Stomach (tissue), 19 donors: ENCODE results near the gene EEF2. TPM values are rescaled to one million over a fixed set of nuclear protein-coding genes. Genes with fewer than 3 reads are reported as not detected.

Experiments
- DNase-seq, 2 donors: peaks; one replicate each; pipeline versions ENCODE4 v3.0.0 to v3.0.0-alpha.2; 2013 to 2019
- H3K27ac ChIP-seq, 5 donors: fragments of 200-600 bp in 4 of 5; sonication (generic) in 4 of 5; one replicate each; pipeline ENCODE4 v1.5.1; 2013 to 2019; ENCODE audit warnings: mild to moderate bottlenecking in 1 of 5, moderate library complexity in 1 of 5
- H3K27me3 ChIP-seq, 3 donors: fragments of 200-600 bp; sonication (generic); one replicate each; pipeline ENCODE4 v1.5.1; 2017 to 2019; ENCODE audit warnings: mixed run types in 1 of 3
- H3K36me3 ChIP-seq, 4 donors: fragments of 200-600 bp; sonication (generic); 1 replicate in 3 of 4; 2 replicates in 1 of 4; pipeline ENCODE4 v1.5.1; 2016 to 2019
- H3K4me1 ChIP-seq, 4 donors: fragments of 200-600 bp; sonication (generic); one replicate each; pipeline ENCODE4 v1.5.1; 2016 to 2019
- H3K4me3 ChIP-seq, 4 donors: fragments of 200-600 bp; sonication (generic) in 3 of 4; one replicate each; pipeline ENCODE4 v1.5.1; 2016 to 2019; ENCODE audit warnings: mild to moderate bottlenecking in 1 of 4
- H3K9me3 ChIP-seq, 4 donors: fragments of 200-600 bp; sonication (generic); one replicate each; pipeline ENCODE4 v1.5.1; 2016 to 2019
- EP300 ChIP-seq: sonication (generic); formaldehyde crosslinking; IDR thresholded peaks from one replicate; pipeline ENCODE4 v1.6.1; 2017; ENCODE audit warnings: antibody characterized with exemption
- POLR2A ChIP-seq, 4 donors: fragments of 450-650 bp; IDR thresholded peaks; one replicate each; pipeline ENCODE4 v1.6.1; 2016; ENCODE audit warnings: antibody characterized with exemption in 4 of 4, control low read depth in 2 of 4, mild to moderate bottlenecking in 1 of 4, moderate library complexity in 1 of 4
- POLR2AphosphoS5 ChIP-seq, 3 donors: sonication (generic); formaldehyde crosslinking; IDR thresholded peaks; one replicate each; pipeline ENCODE4 v1.6.1; 2016; ENCODE audit warnings: antibody characterized with exemption in 3 of 3
- WGBS, 5 donors: extraction: QIAGEN DNeasy Blood & Tissue Kit in 3 of 5; methylation state at CpG; one replicate each; pipeline versions ENCODE4 v1.1.5 to v1.1.7; 2013 to 2018; 5-methylcytosine and 5-hydroxymethylcytosine counted together
- intact Hi-C: fragments of 100-400 bp; cut with DNase I; formaldehyde crosslinking; loops from one replicate; pipeline ENCODE4 v1.15.1; 2023; ENCODE audit warnings: low total_unique reads
- long read RNA-seq, 10 donors: transcript quantifications; one replicate each; lab custom pipeline, GENCODE V29; 2026
- polyA plus RNA-seq, 3 donors: library from polyadenylated mRNA; stranded (reverse); fragments of 200-250 nt; gene quantifications; one replicate each; pipeline ENCODE4 v1.2.3, GENCODE V29; 2013
- total RNA-seq, 5 donors: library from RNA; depleted of rRNA; stranded (reverse); fragments of >200 nt; gene quantifications; one replicate each; pipeline versions ENCODE4 v1.1.0 to v1.2.3, GENCODE V29; 2014 to 2016
- TF ChIP-seq, protein P1 (sequence below), 7 experiments: fragments of 450-650 bp in 4 of 7; fragments of 200-600 bp in 3 of 7; sonication (generic) in 3 of 7; IDR thresholded peaks; one replicate each; pipeline ENCODE4 v1.5.1; 2016 to 2019; ENCODE audit warnings: antibody characterized with exemption in 7 of 7, control low read depth in 2 of 7, mild to moderate bottlenecking in 1 of 7
- donor health status: healthy with polysubstance abuse.
- donor health status: Bipolar disorder and iron deficiency.
- donor health status: healthy.

Gene EEF2
- total RNA-seq (1,000 to 10,000 TPM in 4 of 5 donors, 100 to 1,000 TPM in 1; 872 to 1,656 (median 1,431) TPM), polyA plus RNA-seq (1,000 to 10,000 TPM in 2 of 3 donors, 100 to 1,000 TPM in 1; 667 to 1,312 (median 1,239) TPM)
- long read RNA-seq, donor 1, transcript EEF2-201 (15 exons, 3,164 nt), result major isoform, 79 of 456 reads
- long read RNA-seq, donor 1, transcript EEF2-202 (2 exons, 580 nt), result minor isoform, 8 of 456 reads
- long read RNA-seq, donor 1, partial matches to known transcripts, result 369 of 456 reads
- long read RNA-seq, donor 1, other reads (novel, unspliced or antisense), result 0 of 456 reads
- long read RNA-seq, donor 2, transcript EEF2-201 (15 exons, 3,164 nt), result major isoform, 172 of 476 reads
- long read RNA-seq, donor 2, transcript EEF2-202 (2 exons, 580 nt), result minor isoform, 6 of 476 reads
- long read RNA-seq, donor 2, partial matches to known transcripts, result 298 of 476 reads
- long read RNA-seq, donor 2, other reads (novel, unspliced or antisense), result 0 of 476 reads
- long read RNA-seq, donor 3, transcript EEF2-201 (15 exons, 3,164 nt), result major isoform, 102 of 473 reads
- long read RNA-seq, donor 3, partial matches to known transcripts, result 369 of 473 reads
- long read RNA-seq, donor 3, other reads (novel, unspliced or antisense), result 0 of 473 reads
- long read RNA-seq, donor 4, transcript EEF2-201 (15 exons, 3,164 nt), result major isoform, 22 of 40 reads
- long read RNA-seq, donor 4, partial matches to known transcripts, result 18 of 40 reads
- long read RNA-seq, donor 4, other reads (novel, unspliced or antisense), result 0 of 40 reads
- long read RNA-seq, donor 5, transcript EEF2-201 (15 exons, 3,164 nt), result major isoform, 136 of 842 reads
- long read RNA-seq, donor 5, transcript EEF2-202 (2 exons, 580 nt), result minor isoform, 13 of 842 reads
- long read RNA-seq, donor 5, partial matches to known transcripts, result 688 of 842 reads
- long read RNA-seq, donor 5, other reads (novel, unspliced or antisense), result 0 of 842 reads
- long read RNA-seq, donor 6, transcript EEF2-201 (15 exons, 3,164 nt), result major isoform, 442 of 1,312 reads
- long read RNA-seq, donor 6, transcript EEF2-202 (2 exons, 580 nt), result minor isoform, 31 of 1,312 reads
- long read RNA-seq, donor 6, partial matches to known transcripts, result 812 of 1,312 reads
- long read RNA-seq, donor 6, other reads (novel, unspliced or antisense), result 25 of 1,312 reads
- long read RNA-seq, donor 7, transcript EEF2-202 (2 exons, 580 nt), result minor isoform, 17 of 1,006 reads
- long read RNA-seq, donor 7, transcript EEF2-201 (15 exons, 3,164 nt), result major isoform, 150 of 1,006 reads
- long read RNA-seq, donor 7, partial matches to known transcripts, result 826 of 1,006 reads
- long read RNA-seq, donor 7, other reads (novel, unspliced or antisense), result 5 of 1,006 reads
- long read RNA-seq, donor 8, transcript EEF2-202 (2 exons, 580 nt), result minor isoform, 5 of 595 reads
- long read RNA-seq, donor 8, transcript EEF2-201 (15 exons, 3,164 nt), result major isoform, 172 of 595 reads
- long read RNA-seq, donor 8, partial matches to known transcripts, result 415 of 595 reads
- long read RNA-seq, donor 8, other reads (novel, unspliced or antisense), result 0 of 595 reads
- long read RNA-seq, donor 9, transcript EEF2-201 (15 exons, 3,164 nt), result major isoform, 35 of 452 reads
- long read RNA-seq, donor 9, partial matches to known transcripts, result 408 of 452 reads
- long read RNA-seq, donor 9, other reads (novel, unspliced or antisense), result 0 of 452 reads
- long read RNA-seq, donor 10, transcript EEF2-202 (2 exons, 580 nt), result minor isoform, 9 of 230 reads
- long read RNA-seq, donor 10, transcript EEF2-201 (15 exons, 3,164 nt), result major isoform, 109 of 230 reads
- long read RNA-seq, donor 10, partial matches to known transcripts, result 106 of 230 reads
- long read RNA-seq, donor 10, other reads (novel, unspliced or antisense), result 5 of 230 reads

GRCh38 chr19:3984908-3985642 lies at the start of gene EEF2:
Gene EEF2, minus strand, starts transcription at chr19:3985463. Its CDS starts 83 bp downstream, at chr19:3985380.
- peak; percentile 93 to 97 for DNase-seq
- 0 to 1% (median 0%) methylated on average over 43 to 80 of the region's 80 CpGs for WGBS, 5 donors
- peaks cover 43 to 44% (median 43%) of the 10 kb centered on the region in 4 donors for H3K36me3 ChIP-seq
- H3K4me1 ChIP-seq, result peaks cover 35 to 78% (median 56%) of the 10 kb centered on the region in 4 donors
- peak within 1 kb of the TSS; percentile 67 to 100 (median 83) for H3K4me3 ChIP-seq
- no peaks in the 10 kb centered on the region for H3K27me3 ChIP-seq
- peak within 1 kb of the TSS; percentile 91 to 99 (median 96) for H3K27ac ChIP-seq
- TF ChIP-seq, protein P1, sequence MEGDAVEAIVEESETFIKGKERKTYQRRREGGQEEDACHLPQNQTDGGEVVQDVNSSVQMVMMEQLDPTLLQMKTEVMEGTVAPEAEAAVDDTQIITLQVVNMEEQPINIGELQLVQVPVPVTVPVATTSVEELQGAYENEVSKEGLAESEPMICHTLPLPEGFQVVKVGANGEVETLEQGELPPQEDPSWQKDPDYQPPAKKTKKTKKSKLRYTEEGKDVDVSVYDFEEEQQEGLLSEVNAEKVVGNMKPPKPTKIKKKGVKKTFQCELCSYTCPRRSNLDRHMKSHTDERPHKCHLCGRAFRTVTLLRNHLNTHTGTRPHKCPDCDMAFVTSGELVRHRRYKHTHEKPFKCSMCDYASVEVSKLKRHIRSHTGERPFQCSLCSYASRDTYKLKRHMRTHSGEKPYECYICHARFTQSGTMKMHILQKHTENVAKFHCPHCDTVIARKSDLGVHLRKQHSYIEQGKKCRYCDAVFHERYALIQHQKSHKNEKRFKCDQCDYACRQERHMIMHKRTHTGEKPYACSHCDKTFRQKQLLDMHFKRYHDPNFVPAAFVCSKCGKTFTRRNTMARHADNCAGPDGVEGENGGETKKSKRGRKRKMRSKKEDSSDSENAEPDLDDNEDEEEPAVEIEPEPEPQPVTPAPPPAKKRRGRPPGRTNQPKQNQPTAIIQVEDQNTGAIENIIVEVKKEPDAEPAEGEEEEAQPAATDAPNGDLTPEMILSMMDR (IDR thresholded peaks at IDR 0.05), result no peak
- no peak for TF ChIP-seq EP300
- TF ChIP-seq POLR2AphosphoS5 (IDR thresholded peaks at IDR 0.05), result peak; percentile 100
- TF ChIP-seq POLR2A (IDR thresholded peaks at IDR 0.05), result peak in 2 of 4 donors; percentile 98 to 99
- no peaks in the 10 kb centered on the region for H3K9me3 ChIP-seq
- intact Hi-C loops, result loop anchor here (10.0 kb wide), 1 partner anchor 200 kb away; the partner anchor contains the start of genes ANKRD24 and SIRT6

DNA sequence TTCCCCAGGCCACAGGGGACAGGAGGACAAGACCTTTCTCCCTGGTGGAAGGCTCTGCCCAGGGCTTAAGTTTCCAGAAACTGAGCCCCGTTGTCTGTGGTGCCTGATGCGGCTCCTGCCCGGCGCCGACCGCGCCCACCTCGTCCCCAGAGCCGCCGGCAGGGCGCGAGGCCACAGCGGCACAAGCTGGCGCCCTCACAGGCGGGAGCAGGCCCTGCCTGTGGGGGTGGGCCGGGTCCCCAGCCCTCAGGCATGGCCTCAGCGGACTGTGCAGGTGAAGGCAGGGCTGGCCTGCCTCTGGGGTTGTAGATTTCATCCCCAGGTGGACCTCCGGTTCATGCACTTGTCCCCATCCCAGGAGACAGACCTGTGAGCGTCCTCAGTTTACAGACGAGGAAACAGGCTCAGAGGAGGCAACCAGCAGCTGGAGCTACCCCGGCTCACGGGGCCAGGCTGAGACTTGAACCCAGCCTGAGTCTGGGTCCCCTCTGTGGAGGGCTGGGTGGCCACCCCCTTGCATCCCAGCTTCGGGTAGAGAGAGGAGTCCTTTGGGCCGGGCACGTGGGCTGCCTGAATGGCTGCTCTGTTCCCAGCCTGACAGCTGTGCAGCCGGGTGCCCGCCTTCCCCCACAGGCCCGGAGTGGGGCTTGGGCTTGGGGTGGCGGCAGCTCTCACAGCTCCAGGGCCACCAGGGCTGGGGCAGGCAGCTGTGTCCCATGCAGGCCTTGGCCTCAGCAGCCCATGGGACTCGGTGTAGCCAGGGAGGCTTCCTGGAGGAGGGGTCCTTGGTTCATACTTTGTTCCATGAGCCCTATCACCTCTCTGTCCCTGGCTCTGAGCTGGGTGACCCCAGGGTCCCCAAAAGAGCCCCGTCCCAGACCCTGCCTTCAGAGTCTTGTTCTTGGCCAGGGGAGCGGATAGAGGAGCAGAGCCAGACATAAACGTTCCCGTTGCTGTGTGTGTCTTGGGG lies 49.1 kb upstream of the EEF2 start:
- Histone ChIP-seq H3K4me1 (peaks cover 0 to 13% (median 10%) of the 10 kb centered on the region in 4 donors), H3K9me3 (no peaks in the 10 kb centered on the region), H3K27ac (peak overlapping the region in 1 of 5 donors; percentile 11), H3K4me3 (no peak overlapping the region), H3K36me3 (peaks cover 49 to 93% (median 89%) of the 10 kb centered on the region in 4 donors), H3K27me3 (no peaks in the 10 kb centered on the region)
- DNase-seq, result no peak
- intact Hi-C loops, result no loop called here
- TF ChIP-seq, protein P1 (IDR thresholded peaks at IDR 0.05), result no peak
- TF ChIP-seq POLR2A (IDR thresholded peaks at IDR 0.05) (no peak), EP300 (no peak), POLR2AphosphoS5 (IDR thresholded peaks at IDR 0.05) (no peak)
- 71 to 86% (median 80%) methylated on average over 15 to 34 of the region's 34 CpGs for WGBS, 5 donors
